ENCODE results near the gene SYNE1. TPM values are rescaled to one million over a fixed set of nuclear protein-coding genes. Genes with fewer than 3 reads are reported as not detected.

The SYNE1 gene
- total RNA-seq, 1 experiment from 2014 or later, result 6.5 TPM

GRCh38 chr6:152318278-152318677, 318.9 kb downstream of the SYNE1 start:
- no peak overlapping the region for H3K27ac Mint-ChIP-seq
- no peak for TF ChIP-seq ZNF671 (CRISPR knock-in tag; IDR thresholded peaks at IDR 0.05)
- no peaks in the 10 kb centered on the region for H3K27me3 Mint-ChIP-seq (ENCODE audit: low read depth)
- 0 out of 2 replicates have a peak, but pooled peaks cover 3% of the 10 kb centered on the region for H3K9me3 Mint-ChIP-seq
- ATAC-seq (no peak), DNase-seq (ENCODE audit: low spot score) (no peak)
- CTCF ChIA-PET, result interaction anchor here (1.1 to 2.3 kb wide), 3 partner anchors 12 to 21 kb away, joined by 3 to 8 read pairs (median 6); no protein-coding TSS in a partner anchor
- POLR2A ChIA-PET, result no interaction called here
- no peaks in the 10 kb centered on the region for H3K36me3 Mint-ChIP-seq
- H3K4me3 Mint-ChIP-seq, result no peak overlapping the region
- H3K4me1 Mint-ChIP-seq, result peaks cover 10% of the 10 kb centered on the region

GRCh38 chr6:152316024-152316423, 321.1 kb downstream of the SYNE1 start:
- no peak overlapping the region for H3K27ac Mint-ChIP-seq
- no peak for DNase-seq (ENCODE audit: low spot score)
- no peak for ATAC-seq

GRCh38 chr6:152314483-152314832, 322.7 kb downstream of the SYNE1 start:
- Mint-ChIP-seq H3K27ac (no peak overlapping the region; the same call in 1 of the 2 replicates), H3K9me3 (no peaks in the 10 kb centered on the region), H3K4me1 (peaks cover 9% of the 10 kb centered on the region), H3K36me3 (no peaks in the 10 kb centered on the region), H3K4me3 (no peak overlapping the region), H3K27me3 (ENCODE audit: low read depth) (no peaks in the 10 kb centered on the region)
- CTCF ChIA-PET, result no interaction called here
- no peak for DNase-seq (ENCODE audit: low spot score)
- POLR2A ChIA-PET, result no interaction called here
- ATAC-seq, result no peak
- TF ChIP-seq ZNF396 (CRISPR knock-in tag; IDR thresholded peaks at IDR 0.05; ENCODE audit: borderline replicate concordance) (no peak), ZNF138 (CRISPR knock-in tag; conservative IDR thresholded peaks at IDR 0.05) (no peak), E2F5 (CRISPR knock-in tag; IDR thresholded peaks at IDR 0.05) (no peak), AR (CRISPR knock-in tag; IDR thresholded peaks at IDR 0.05) (no peak), NR1H2 (CRISPR knock-in tag; IDR thresholded peaks at IDR 0.05) (no peak), SP1 (CRISPR knock-in tag; conservative IDR thresholded peaks at IDR 0.05) (no peak), PRRX2 (CRISPR knock-in tag; IDR thresholded peaks at IDR 0.05) (no peak), ZNF425 (CRISPR knock-in tag; conservative IDR thresholded peaks at IDR 0.05) (no peak), STAT6 (CRISPR knock-in tag; conservative IDR thresholded peaks at IDR 0.05; ENCODE audit: low read depth) (no peak), ZNF263 (CRISPR knock-in tag; IDR thresholded peaks at IDR 0.05; ENCODE audit: low read depth) (no peak), NFYB (CRISPR knock-in tag; conservative IDR thresholded peaks at IDR 0.05; ENCODE audit: low read depth) (no peak), TCF7 (CRISPR knock-in tag; IDR thresholded peaks at IDR 0.05; ENCODE audit: low read depth) (no peak), ATF3 (CRISPR knock-in tag; conservative IDR thresholded peaks at IDR 0.05) (no peak)

More at GRCh38 chr6:152316024-152316423, 321.1 kb downstream of the SYNE1 start:
- TF ChIP-seq TEAD1 (CRISPR knock-in tag; IDR thresholded peaks at IDR 0.05) (no peak), MYBL2 (CRISPR knock-in tag; IDR thresholded peaks at IDR 0.05) (no peak), PRDM15 (CRISPR knock-in tag; IDR thresholded peaks at IDR 0.05) (no peak)
- no peaks in the 10 kb centered on the region for H3K9me3 Mint-ChIP-seq
- POLR2A ChIA-PET, result interaction anchor here (1.7 kb wide), 1 partner anchor 14 kb away, joined by 4 read pairs; no protein-coding TSS in a partner anchor
- H3K27me3 Mint-ChIP-seq (ENCODE audit: low read depth), result no peaks in the 10 kb centered on the region
- H3K4me3 Mint-ChIP-seq, result no peak overlapping the region
- no peaks in the 10 kb centered on the region for H3K36me3 Mint-ChIP-seq
- peaks cover 9% of the 10 kb centered on the region for H3K4me1 Mint-ChIP-seq
- CTCF ChIA-PET, result interaction anchor here (2.3 kb wide), 1 partner anchor 23 kb away, joined by 8 read pairs; no protein-coding TSS in a partner anchor

All from WTC11 (cell line).